Activated naive CD8-positive, alpha-beta T cell treated with anti-CD3 and anti-CD28 coated beads, Interleukin-2, amount 10 ng/mL, durations not matched to agents 7 days and 5 days (primary cell): ENCODE data around the gene MAML3. TPM values are rescaled to one million over a fixed set of nuclear protein-coding genes. Genes with fewer than 3 reads are reported as not detected.

Experiments
- ATAC-seq: fragments of 150-1000 bp; cut with Tn5 transposase; one replicate; pipeline ENCODE4 v1.10.0; 2021; ENCODE audit warnings: low read depth, moderate library complexity
- POLR2A ChIA-PET: fragments of 350-600 bp; sonication (Branson Sonifier 250); formaldehyde crosslinking; loops from one replicate; lab custom pipeline; 2021; ENCODE audit warnings: antibody characterized with exemption; lab: Charles Lee
- DNase-seq: peaks from one replicate; pipeline ENCODE4 v3.0.0; 2021
- H3K27ac Mint-ChIP-seq: one replicate; pipeline ENCODE4 v1.8.0; 2022; ENCODE audit warnings: mild to moderate bottlenecking, mixed read lengths
- H3K27me3 Mint-ChIP-seq: one replicate; pipeline ENCODE4 v1.8.0; 2022; ENCODE audit warnings: mild to moderate bottlenecking, moderate library complexity, mixed read lengths
- H3K36me3 Mint-ChIP-seq: one replicate; pipeline ENCODE4 v1.8.0; 2021; ENCODE audit warnings: mild to moderate bottlenecking, mixed read lengths
- H3K4me1 Mint-ChIP-seq: one replicate; pipeline ENCODE4 v1.8.0; 2021; ENCODE audit warnings: mixed read lengths
- H3K4me3 Mint-ChIP-seq: one replicate; pipeline ENCODE4 v1.8.0; 2022; ENCODE audit warnings: mild to moderate bottlenecking, moderate library complexity, mixed read lengths
- H3K9me3 Mint-ChIP-seq: one replicate; pipeline ENCODE4 v1.8.0; 2021; ENCODE audit warnings: mixed read lengths
- total RNA-seq, 2 experiments: library from RNA; stranded (reverse); gene quantifications; one replicate each; pipeline ENCODE4 v1.2.3, GENCODE V29; 2021

MAML3 gene
- total RNA-seq, 2 experiments from 2014 or later, result 4.6 to 4.7 TPM

DNA sequence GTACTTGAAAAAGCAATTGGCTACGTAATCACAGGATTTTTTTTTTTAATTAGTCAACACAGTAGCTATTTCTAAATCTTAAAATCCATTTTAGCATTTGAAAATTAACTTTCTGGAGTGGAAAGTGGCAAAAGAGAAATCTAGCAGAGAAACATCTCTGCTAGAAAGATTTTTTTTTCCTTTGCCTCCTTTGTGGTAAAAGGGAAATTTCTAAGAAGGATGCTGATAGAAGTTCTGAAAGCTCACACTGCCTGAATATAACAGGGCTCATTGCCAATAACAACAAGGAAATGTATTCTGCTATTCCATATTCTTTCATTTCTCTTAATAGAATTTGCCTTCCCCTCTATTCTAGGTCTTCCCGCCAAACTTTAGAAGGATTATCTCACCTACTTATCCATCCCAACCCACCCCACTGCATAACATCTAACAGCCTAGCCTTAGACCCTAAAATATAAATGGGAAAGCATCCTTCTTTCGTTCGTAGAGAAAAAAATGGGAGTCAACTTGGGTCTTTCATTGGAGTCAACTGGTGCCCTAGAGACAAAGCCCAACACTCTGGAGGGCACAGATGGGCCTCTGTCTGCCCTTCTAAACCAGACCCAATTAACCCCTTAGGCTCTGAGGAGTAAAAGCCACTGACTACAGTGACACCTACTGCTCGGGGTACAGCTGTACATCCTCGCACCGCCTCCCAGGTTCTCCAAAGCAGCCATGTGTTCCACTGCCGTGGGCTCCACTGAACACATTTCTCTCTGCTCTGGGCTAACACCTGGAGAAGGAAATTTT is 103.9 kb downstream of the MAML3 start:
- Mint-ChIP-seq H3K27ac (peak overlapping the region; percentile 92), H3K27me3 (no peaks in the 10 kb centered on the region), H3K4me3 (peak overlapping the region; percentile 91), H3K4me1 (peaks cover 60% of the 10 kb centered on the region), H3K36me3 (no peaks in the 10 kb centered on the region), H3K9me3 (no peaks in the 10 kb centered on the region)
- DNase-seq (no peak), ATAC-seq (no peak)
- POLR2A ChIA-PET, result interaction anchor here (0.6 to 2.1 kb wide), 6 partner anchors 10 to 203 kb away, joined by 3 to 11 read pairs (median 4); partner anchors contain the start of gene MAML3

DNA sequence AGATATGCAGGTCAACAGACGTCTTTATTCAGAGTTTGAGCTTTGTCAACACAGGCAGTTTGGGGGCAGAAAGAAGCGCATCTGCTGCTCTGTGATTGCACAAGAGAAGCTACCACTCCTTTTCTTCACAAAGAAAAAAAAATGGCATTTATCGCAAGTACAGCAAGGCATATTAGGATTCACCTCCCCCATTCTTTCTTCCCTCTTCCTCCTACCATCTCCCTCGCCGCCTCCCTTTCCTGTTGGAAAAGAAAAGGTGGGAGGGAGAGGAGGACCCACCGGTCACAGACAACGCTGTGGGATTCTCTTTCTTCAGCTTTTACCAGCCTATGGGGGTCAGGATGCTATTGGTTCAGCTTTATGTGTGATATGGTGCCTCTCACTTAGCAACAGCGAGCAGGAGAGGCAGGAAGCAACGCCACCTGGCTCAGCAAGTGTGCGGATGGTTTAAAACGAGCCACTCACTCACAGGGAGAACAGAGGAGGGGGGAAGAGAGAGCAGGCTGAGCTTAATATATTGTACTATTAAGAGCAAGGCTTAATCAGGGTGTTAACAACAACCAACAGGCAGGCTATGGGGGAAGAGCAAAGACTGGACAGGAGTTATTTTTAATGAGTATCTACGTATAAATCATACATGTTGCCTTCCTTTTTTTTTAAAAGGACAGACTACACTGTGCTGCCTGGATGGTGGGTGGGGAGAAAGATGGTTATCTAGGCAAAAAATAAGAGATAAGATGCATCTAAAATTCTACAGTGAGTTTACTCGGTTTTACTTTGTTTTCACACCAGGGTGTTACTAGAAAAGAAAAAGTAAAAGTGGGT is 104.7 kb downstream of the MAML3 start:
- Mint-ChIP-seq H3K4me1 (peaks cover 55% of the 10 kb centered on the region), H3K4me3 (peak overlapping the region; percentile 91), H3K9me3 (no peaks in the 10 kb centered on the region), H3K27ac (peak overlapping the region; percentile 92), H3K36me3 (no peaks in the 10 kb centered on the region), H3K27me3 (no peaks in the 10 kb centered on the region)
- DNase-seq (peak; percentile 46), ATAC-seq (peak; percentile 93)
- POLR2A ChIA-PET, result interaction anchor here (0.7 to 2.1 kb wide), 10 partner anchors 10 to 206 kb away, joined by 3 to 11 read pairs (median 4); partner anchors contain the start of gene MAML3

DNA sequence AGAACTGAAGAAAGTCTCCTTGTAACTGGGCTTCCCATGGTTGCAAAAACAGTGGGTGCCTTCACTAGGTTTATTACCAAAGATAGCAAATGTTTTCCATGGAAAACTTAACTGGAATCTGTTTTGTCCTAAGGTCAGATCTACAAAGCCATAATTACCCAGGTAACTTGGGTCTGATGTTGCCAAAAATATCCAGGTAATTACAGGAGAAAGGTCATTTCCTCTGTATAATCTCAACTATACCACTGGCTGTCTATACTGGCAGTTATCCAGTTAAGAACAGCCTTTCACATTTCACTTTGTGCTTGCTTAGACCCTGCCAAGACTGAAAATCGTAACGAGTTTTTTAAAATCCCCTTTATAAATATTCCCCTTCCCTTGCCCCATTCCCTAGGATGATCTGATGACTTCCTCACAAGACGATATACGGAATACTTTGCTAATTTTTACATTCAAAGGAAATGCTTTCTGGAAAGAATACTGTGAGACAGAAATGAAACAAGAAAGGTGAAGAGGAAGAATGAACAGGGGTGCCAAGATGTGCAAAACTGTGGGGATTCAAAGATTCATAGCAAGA is 105.5 kb downstream of the MAML3 start:
- DNase-seq, result no peak
- Mint-ChIP-seq H3K27ac (peak overlapping the region; percentile 92), H3K4me1 (peaks cover 52% of the 10 kb centered on the region), H3K27me3 (no peaks in the 10 kb centered on the region), H3K36me3 (no peaks in the 10 kb centered on the region), H3K4me3 (peak overlapping the region; percentile 91), H3K9me3 (no peaks in the 10 kb centered on the region)
- POLR2A ChIA-PET, result interaction anchor here (0.7 to 2.1 kb wide), 8 partner anchors 11 to 206 kb away, joined by 3 to 11 read pairs (median 6); partner anchors contain the start of gene MAML3
- no peak for ATAC-seq

DNA sequence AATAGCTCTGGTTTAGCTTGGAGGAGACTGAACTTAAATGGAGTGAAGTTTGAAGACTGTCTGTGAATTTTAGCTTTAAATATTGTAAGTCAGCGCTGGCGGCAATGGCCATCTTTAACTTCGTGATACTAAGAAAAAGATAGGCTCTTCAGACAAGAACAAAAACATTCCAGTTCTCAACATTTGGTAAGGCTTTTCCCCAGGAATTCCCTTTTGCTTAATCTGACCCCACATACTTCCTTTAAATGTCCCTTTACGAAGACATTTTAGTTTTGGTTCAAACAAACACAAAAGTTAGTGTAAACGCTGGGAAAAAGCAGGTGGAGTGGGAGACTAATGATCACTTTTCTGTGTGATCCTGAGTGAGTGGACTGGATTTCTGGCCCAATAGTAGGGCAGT is 106.2 kb downstream of the MAML3 start:
- POLR2A ChIA-PET, result interaction anchor here (0.6 kb wide), 1 partner anchor 15 kb away, joined by 4 read pairs; no protein-coding TSS in a partner anchor

DNA sequence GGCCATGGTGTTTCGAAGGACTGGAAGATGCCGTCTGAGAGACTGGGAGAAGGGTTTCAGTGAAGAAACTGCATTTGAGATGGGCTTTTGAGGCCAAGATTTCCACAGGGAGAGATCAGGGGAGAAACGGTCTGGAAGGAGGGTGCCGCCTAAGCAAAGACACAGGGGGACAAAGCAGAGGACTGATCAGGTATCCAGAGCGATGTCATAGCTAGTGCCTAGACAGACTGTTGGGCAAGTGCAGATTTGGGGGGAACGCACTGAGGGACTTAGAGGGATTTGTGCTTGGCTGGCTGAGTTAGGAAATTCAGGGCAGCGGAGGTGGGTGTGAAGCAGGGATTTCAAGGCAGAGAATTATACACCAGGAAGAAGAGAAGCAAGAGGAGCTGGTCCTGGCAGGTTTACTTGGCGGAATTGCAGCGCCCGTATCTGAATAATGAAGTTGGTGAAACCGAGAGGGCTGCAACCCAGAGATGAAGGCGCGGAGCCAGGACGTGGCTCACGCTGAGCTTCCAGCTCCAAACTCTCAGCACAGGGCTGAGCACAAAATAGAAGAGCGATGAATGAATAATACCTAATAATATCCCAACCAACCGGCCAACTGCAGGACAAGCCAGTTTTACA is 106.9 kb downstream of the MAML3 start:
- Mint-ChIP-seq H3K4me3 (no peak overlapping the region), H3K27ac (peak overlapping the region; percentile 1), H3K9me3 (no peaks in the 10 kb centered on the region), H3K4me1 (peaks cover 47% of the 10 kb centered on the region), H3K27me3 (no peaks in the 10 kb centered on the region), H3K36me3 (no peaks in the 10 kb centered on the region)
- DNase-seq (no peak), ATAC-seq (no peak)
- POLR2A ChIA-PET, result interaction anchor here (0.6 kb wide), 1 partner anchor 14 kb away, joined by 4 read pairs; no protein-coding TSS in a partner anchor

More for the DNA sequence above, 106.2 kb downstream of the MAML3 start:
- Mint-ChIP-seq H3K27ac (no peak overlapping the region), H3K4me1 (peaks cover 47% of the 10 kb centered on the region), H3K4me3 (no peak overlapping the region), H3K27me3 (no peaks in the 10 kb centered on the region), H3K36me3 (no peaks in the 10 kb centered on the region), H3K9me3 (no peaks in the 10 kb centered on the region)
- DNase-seq (no peak), ATAC-seq (no peak)

DNA sequence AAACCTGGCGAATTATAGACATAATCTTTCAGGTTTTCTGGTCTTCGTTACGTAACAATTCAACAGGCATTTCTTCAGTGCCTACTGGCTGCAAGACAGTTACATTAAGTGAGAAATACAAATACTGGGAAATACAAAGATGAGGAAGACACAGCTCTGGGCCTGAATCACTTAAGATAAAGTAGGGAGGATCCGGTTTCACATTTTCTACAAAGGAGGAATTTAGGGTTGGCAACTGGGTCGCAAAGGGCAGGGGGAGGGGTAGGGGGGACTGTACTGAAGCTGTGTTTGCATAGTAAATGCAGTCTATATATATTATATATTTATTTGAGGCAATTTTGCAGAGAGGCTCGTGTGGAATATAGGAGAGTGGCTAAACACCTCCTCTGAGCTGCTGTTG is 107.4 kb downstream of the MAML3 start:
- POLR2A ChIA-PET, result interaction anchor here (0.6 to 1.4 kb wide), 2 partner anchors 72 to 107 kb away, joined by 3 read pairs; partner anchors contain the start of gene MAML3
- no peak for DNase-seq
- no peak overlapping the region for H3K27ac Mint-ChIP-seq
- H3K4me1 Mint-ChIP-seq, result peaks cover 43% of the 10 kb centered on the region
- no peaks in the 10 kb centered on the region for H3K9me3 Mint-ChIP-seq
- no peak for ATAC-seq
- no peaks in the 10 kb centered on the region for H3K36me3 Mint-ChIP-seq
- no peaks in the 10 kb centered on the region for H3K27me3 Mint-ChIP-seq
- no peak overlapping the region for H3K4me3 Mint-ChIP-seq

DNA sequence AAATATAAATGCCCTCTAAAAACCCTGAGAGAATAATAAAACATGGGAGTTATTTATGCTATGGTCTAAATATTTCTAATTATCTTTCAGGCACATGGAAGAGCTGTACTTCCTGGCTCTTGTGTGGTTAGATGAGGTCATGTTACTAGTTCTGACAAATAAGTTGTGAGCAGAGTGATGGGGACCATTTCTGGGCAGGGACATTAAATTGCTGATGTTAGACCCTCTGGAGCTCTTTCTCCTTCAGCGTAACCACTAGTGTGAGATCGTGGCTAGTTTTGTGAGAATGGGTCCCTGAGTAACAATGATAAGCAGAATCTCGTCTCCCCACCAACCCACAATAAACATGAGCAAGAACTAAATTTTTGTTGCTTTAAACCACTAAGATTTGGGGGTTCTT is 108.0 kb downstream of the MAML3 start:
- Mint-ChIP-seq H3K4me1 (peaks cover 43% of the 10 kb centered on the region), H3K9me3 (no peaks in the 10 kb centered on the region), H3K27ac (no peak overlapping the region), H3K27me3 (no peaks in the 10 kb centered on the region), H3K36me3 (no peaks in the 10 kb centered on the region), H3K4me3 (no peak overlapping the region)
- DNase-seq (no peak), ATAC-seq (no peak)
- POLR2A ChIA-PET, result interaction anchor here (1.4 kb wide), 1 partner anchor 108 kb away, joined by 3 read pairs; the partner anchor contains the start of gene MAML3

DNA sequence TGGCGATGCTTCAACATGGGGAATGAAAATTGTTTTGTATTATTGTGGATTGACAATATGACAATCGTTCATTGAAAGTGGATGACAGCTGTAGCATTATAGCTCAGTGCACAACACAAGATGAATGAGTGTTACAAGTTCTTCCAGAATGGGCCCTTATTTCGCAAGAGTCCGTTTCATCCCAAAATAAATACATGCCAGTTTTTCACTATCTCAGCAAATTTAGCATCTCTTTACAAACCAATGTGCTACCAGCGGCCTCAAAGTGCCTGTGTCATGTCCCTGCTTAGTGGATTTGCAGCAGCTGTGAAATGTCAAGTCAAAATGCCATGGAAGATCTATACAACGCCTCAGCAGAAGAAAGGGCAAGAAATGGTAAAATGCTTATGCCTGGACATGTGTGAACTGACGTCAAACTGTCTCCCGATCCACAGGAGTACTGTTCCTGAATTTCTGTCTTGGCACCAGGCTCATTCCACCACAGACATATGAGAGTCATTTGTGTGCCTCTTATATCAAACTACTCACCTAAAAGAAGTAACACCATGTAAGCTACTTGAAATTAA is 109.6 kb downstream of the MAML3 start:
- H3K27ac Mint-ChIP-seq, result no peak overlapping the region
- POLR2A ChIA-PET, result no interaction called here
- H3K4me3 Mint-ChIP-seq, result no peak overlapping the region
- DNase-seq, result no peak
- no peak for ATAC-seq
- H3K36me3 Mint-ChIP-seq, result no peaks in the 10 kb centered on the region
- peaks cover 32% of the 10 kb centered on the region for H3K4me1 Mint-ChIP-seq
- H3K27me3 Mint-ChIP-seq, result no peaks in the 10 kb centered on the region
- H3K9me3 Mint-ChIP-seq, result no peaks in the 10 kb centered on the region

DNA sequence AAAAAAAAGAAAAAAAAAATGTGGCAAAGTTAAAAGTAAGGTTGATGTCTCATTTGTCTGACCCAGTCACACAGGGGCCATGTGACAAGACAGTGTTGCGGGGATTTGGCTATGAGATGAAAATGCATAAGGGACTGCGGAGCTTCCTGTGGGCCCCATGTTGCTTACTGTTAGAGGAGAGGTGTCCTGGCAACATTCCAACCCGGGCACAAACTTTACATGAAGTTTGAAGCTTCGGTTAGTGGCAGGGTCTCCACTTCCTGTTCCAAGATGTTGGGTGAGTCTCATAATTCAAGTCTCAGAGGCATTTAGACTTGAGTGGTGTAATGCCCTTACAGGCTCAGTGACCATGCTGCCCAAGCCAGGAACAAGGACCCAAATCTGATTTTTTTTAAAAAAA is 111.3 kb downstream of the MAML3 start:
- Mint-ChIP-seq H3K4me3 (no peak overlapping the region), H3K4me1 (peaks cover 19% of the 10 kb centered on the region), H3K27me3 (no peaks in the 10 kb centered on the region), H3K27ac (no peak overlapping the region), H3K9me3 (no peaks in the 10 kb centered on the region), H3K36me3 (no peaks in the 10 kb centered on the region)
- no peak for ATAC-seq
- DNase-seq, result no peak
- POLR2A ChIA-PET, result no interaction called here

DNA sequence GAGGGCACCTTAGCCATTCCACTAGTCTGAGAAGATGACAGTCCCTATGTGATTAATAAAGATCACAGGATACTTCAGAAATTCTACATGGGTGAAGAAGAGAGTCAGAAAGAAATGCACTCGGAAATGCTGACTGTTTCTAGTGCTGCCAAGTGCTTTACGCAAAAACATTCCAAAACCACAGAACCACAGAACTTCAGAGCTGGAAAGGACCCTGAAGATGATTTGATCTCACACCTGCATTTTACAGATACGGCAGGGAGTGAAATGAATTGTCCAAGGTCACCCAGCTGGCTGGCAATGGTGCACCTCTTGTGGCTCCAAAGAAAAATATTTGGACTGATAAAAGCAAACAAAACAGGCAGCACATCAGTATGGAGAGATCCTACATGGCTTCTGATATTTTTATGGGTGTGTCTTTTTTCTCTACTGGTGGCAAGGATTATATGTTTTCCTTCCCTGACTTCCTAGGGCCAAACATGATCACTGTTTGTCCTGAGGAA is 115.9 kb downstream of the MAML3 start:
- POLR2A ChIA-PET, result no interaction called here
- Mint-ChIP-seq H3K36me3 (no peaks in the 10 kb centered on the region), H3K27me3 (no peaks in the 10 kb centered on the region), H3K4me3 (no peak overlapping the region), H3K4me1 (peaks cover 4% of the 10 kb centered on the region), H3K27ac (no peak overlapping the region), H3K9me3 (no peaks in the 10 kb centered on the region)
- DNase-seq (no peak), ATAC-seq (no peak)

DNA sequence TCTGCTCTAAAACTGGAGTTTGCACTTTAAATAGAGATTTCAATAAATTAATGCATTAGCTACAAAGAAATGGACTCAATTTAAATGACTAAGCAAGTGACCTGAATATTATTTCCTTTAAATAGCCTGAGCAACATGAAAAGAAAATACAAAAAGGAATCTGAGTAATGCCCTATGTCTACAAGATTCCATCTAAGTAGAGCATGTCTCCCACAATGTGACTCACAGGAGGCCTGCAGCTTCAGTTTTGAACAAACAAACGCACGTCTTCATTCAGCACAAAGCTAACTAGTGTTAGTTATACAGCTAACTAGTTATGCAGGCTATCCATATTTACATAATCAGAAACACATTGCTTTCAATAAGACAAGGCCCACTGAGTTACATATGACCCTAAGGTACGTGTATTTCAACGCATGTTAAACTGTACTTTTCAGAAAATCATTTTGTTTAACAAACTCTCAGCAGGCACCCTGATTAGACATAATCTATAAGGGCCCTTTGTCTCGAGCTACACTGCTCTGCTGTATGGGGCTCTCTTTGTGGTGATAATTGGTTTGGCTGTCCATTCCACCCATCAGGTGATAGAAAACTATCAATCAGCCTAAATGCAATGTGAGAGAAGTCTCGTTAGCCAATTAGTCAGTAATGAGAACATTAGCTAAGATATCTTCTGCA is 116.5 kb downstream of the MAML3 start:
- Mint-ChIP-seq H3K4me1 (peaks cover under 1% of the 10 kb centered on the region), H3K27me3 (no peaks in the 10 kb centered on the region), H3K9me3 (no peaks in the 10 kb centered on the region), H3K4me3 (no peak overlapping the region), H3K27ac (no peak overlapping the region), H3K36me3 (no peaks in the 10 kb centered on the region)
- no peak for DNase-seq
- ATAC-seq, result no peak
- POLR2A ChIA-PET, result no interaction called here

DNA sequence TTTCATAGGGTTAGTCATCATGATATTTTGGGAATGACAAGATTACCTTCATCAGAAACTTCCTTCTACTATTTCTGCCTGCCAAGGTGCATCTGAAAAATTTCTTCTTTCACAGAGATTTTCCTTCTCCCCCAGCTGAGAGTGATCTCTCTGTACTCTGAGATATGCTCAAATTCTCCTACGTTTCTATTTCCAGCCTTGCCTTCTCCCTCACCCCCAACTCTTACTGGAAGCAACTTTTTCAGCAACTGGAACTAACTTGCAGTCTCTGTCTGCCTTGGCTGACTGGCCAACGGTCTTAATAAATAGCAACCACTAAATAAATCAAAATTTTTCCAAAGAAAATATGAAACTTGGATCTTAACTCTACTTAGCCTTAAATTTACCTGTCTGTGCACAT is 122.3 kb downstream of the MAML3 start:
- Mint-ChIP-seq H3K27ac (no peak overlapping the region), H3K27me3 (peaks cover 13% of the 10 kb centered on the region), H3K4me3 (no peak overlapping the region), H3K36me3 (no peaks in the 10 kb centered on the region), H3K9me3 (no peaks in the 10 kb centered on the region), H3K4me1 (no peaks in the 10 kb centered on the region)
- DNase-seq, result no peak
- POLR2A ChIA-PET, result no interaction called here
- ATAC-seq, result no peak
